NB4 (cell line): ENCODE results near the gene LELP1.

Source experiments
- CTCF ChIP-seq: IDR thresholded peaks from one replicate; pipeline ENCODE4 v1.5.1; 2012; ENCODE audit warnings: low read depth, low read length
- MAX ChIP-seq: IDR thresholded peaks from 2 replicates; pipeline ENCODE4 v1.6.1; 2011; ENCODE audit warnings: low read depth, low read length
- MYC ChIP-seq: IDR thresholded peaks from 2 replicates; pipeline ENCODE4 v1.6.1; 2011; ENCODE audit warnings: low read depth, low read length
- POLR2A ChIP-seq: IDR thresholded peaks from 2 replicates; pipeline ENCODE4 v1.6.1; 2011; ENCODE audit warnings: mild to moderate bottlenecking; ENCODE audit not compliant: insufficient read length; ENCODE audit errors: extremely low read depth

- no peak for TF ChIP-seq POLR2A
- no peak for TF ChIP-seq CTCF
- no peak for TF ChIP-seq MAX
- no peak for TF ChIP-seq MYC
Observed at GRCh38 chr1:153231363-153231762, 28.1 kb downstream of the LELP1 start.
